HepG2 (cell line): ENCODE data around the gene MYO10. TPM values are rescaled to one million over a fixed set of nuclear protein-coding genes. Genes with fewer than 3 reads are reported as not detected.

Experiments used
- ATAC-seq: fragments of 200-7000 bp; cut with Tn5 transposase; 3 replicates; pipeline ENCODE4 v1.9.1; 2020; ENCODE audit warnings: mild to moderate bottlenecking, moderate library complexity
- BruUV-seq: library from RNA; stranded (reverse); fragments of 400-500 nt; replicated peaks from 2 replicates; lab custom pipeline; 2021; lab: Mats Ljungman, UMichigan
- CTCF ChIA-PET: fragments of 300-600 bp; formaldehyde crosslinking; extraction: SDS; loops from one replicate; lab custom pipeline; 2021; ENCODE audit warnings: low total read pairs, inconsistent platforms, low intra/inter-chr PET ratio; lab: Yijun Ruan, JAX
- POLR2A ChIA-PET: fragments of 350-600 bp; sonication (Branson Sonifier 250); formaldehyde crosslinking; loops from one replicate; lab custom pipeline; 2020; ENCODE audit warnings: antibody characterized with exemption, inconsistent platforms; lab: Yijun Ruan, JAX
- DNase-seq: peaks from one replicate; pipeline ENCODE4 v3.0.0-alpha.2; 2015; ENCODE audit warnings: low spot score
- FAIRE-seq: peaks from 3 replicates; lab custom pipeline; 2011; peaks lifted over from hg19 to GRCh38; lab: Jason Lieb, UNC
- H2AFZ ChIP-seq: one replicate; pipeline ENCODE4 v1.6.1; 2011; ENCODE audit warnings: low read length, inconsistent platforms
- H3K27ac ChIP-seq: fragments of 300-600 bp; 3 replicates; pipeline ENCODE4 v1.8.0; 2011; ENCODE audit warnings: mixed run types, mild to moderate bottlenecking, mixed read lengths, low read length, inconsistent platforms; ENCODE audit not compliant: insufficient read depth; ENCODE audit errors: extremely low read length
- H3K27me3 ChIP-seq, 2 experiments: fragments of 200-600 bp in 1 of 2; 2 replicates in 1 of 2; 3 replicates in 1 of 2; pipeline versions ENCODE4 v1.6.0 to v1.8.0; 2011; ENCODE audit warnings: low read length in 2 of 2, mild to moderate bottlenecking in 2 of 2, moderate library complexity in 2 of 2, inconsistent platforms in 1 of 2; ENCODE audit not compliant: insufficient read depth in 2 of 2, control insufficient read depth in 1 of 2
- H3K36me3 ChIP-seq, 2 experiments: fragments of 200-600 bp in 1 of 2; replicated peaks in 1 of 2; 2 replicates in 1 of 2; 3 replicates in 1 of 2; pipeline versions ENCODE4 v1.5.1 to v1.8.0; 2011; ENCODE audit warnings: low read length in 2 of 2, inconsistent platforms in 1 of 2; ENCODE audit not compliant: insufficient read depth in 2 of 2, control insufficient read depth in 1 of 2
- H3K4me1 ChIP-seq: 2 replicates; pipeline ENCODE4 v1.5.1; 2012; ENCODE audit warnings: low read length, inconsistent platforms; ENCODE audit not compliant: insufficient read depth
- H3K4me2 ChIP-seq: 2 replicates; pipeline ENCODE4 v1.6.0; 2011; ENCODE audit warnings: low read depth, low read length, inconsistent platforms
- H3K4me3 ChIP-seq, 3 experiments: fragments of 200-600 bp in 1 of 3; sonication (generic), shearing (Covaris generic) in 1 of 3; replicated peaks in 1 of 3; 2 replicates each; pipeline ENCODE4 v1.5.1; 2011 to 2016; ENCODE audit warnings: low read length in 3 of 3, inconsistent platforms in 2 of 3, low read depth in 2 of 3, mild to moderate bottlenecking in 2 of 3, control low read depth in 1 of 3, mixed read lengths in 1 of 3; ENCODE audit not compliant: insufficient read depth in 1 of 3
- H3K79me2 ChIP-seq: one replicate; pipeline ENCODE4 v1.6.1; 2011; ENCODE audit warnings: low read length, inconsistent platforms; ENCODE audit not compliant: insufficient read depth
- H3K9ac ChIP-seq: 2 replicates; pipeline ENCODE4 v1.6.0; 2011; ENCODE audit warnings: mild to moderate bottlenecking, low read depth, low read length, inconsistent platforms; ENCODE audit not compliant: insufficient read depth
- H3K9me3 ChIP-seq: 2 replicates; pipeline ENCODE4 v1.5.1; 2012; ENCODE audit warnings: mild to moderate bottlenecking, low read length
- H4K20me1 ChIP-seq: 2 replicates; pipeline ENCODE4 v1.6.0; 2011; ENCODE audit warnings: inconsistent platforms, mild to moderate bottlenecking, low read length, moderate library complexity; ENCODE audit not compliant: insufficient read depth
- DR1 ChIP-seq: sonication (generic); formaldehyde crosslinking; IDR thresholded peaks from 2 replicates; pipeline ENCODE4 v1.8.0; 2021; ENCODE audit warnings: mild to moderate bottlenecking, missing genetic modification reagents, inconsistent platforms
- ELF1 ChIP-seq: sonication (generic); formaldehyde crosslinking; IDR thresholded peaks from 2 replicates; pipeline ENCODE4 v1.4.0; 2020; ENCODE audit warnings: missing genetic modification reagents
- FOXA1 ChIP-seq, 2 experiments: fragments of 450-650 bp in 1 of 2; sonication (generic) in 1 of 2; formaldehyde crosslinking in 1 of 2; IDR thresholded peaks; 2 replicates each; pipeline versions ENCODE4 v1.4.0 to v1.6.1; 2016 to 2020; ENCODE audit warnings: missing genetic modification reagents in 1 of 2
- KAT8 ChIP-seq: IDR thresholded peaks from 2 replicates; pipeline ENCODE4 v1.6.1; 2016; ENCODE audit warnings: missing genetic modification reagents, missing compliant biosample characterization
- SAP130 ChIP-seq: IDR thresholded peaks from 2 replicates; pipeline ENCODE4 v1.6.1; 2016; ENCODE audit warnings: low read depth
- SMC3 ChIP-seq: IDR thresholded peaks from 2 replicates; pipeline ENCODE4 v1.6.1; 2011; ENCODE audit warnings: low read length, improper control_type of control experiment
- SNAPC5 ChIP-seq: sonication (generic); formaldehyde crosslinking; IDR thresholded peaks from 2 replicates; pipeline ENCODE4 v1.8.1; 2023; ENCODE audit warnings: mild to moderate bottlenecking, missing genetic modification reagents, borderline replicate concordance
- TIGD3 ChIP-seq: sonication (generic); formaldehyde crosslinking; IDR thresholded peaks from 2 replicates; pipeline ENCODE4 v1.5.1; 2020; ENCODE audit warnings: mild to moderate bottlenecking, missing genetic modification reagents, borderline replicate concordance
- ZNF607 ChIP-seq: sonication (generic); formaldehyde crosslinking; IDR thresholded peaks from 2 replicates; pipeline ENCODE4 v1.5.1; 2020; ENCODE audit warnings: missing genetic modification reagents, mild to moderate bottlenecking, borderline replicate concordance
- ZNF740 ChIP-seq: sonication (generic); formaldehyde crosslinking; IDR thresholded peaks from 2 replicates; pipeline ENCODE4 v1.4.0; 2020; ENCODE audit warnings: missing genetic modification reagents
- WGBS: methylation state at CpG from one replicate; pipeline ENCODE4 v1.1.6; 2017; ENCODE audit warnings: low lambda C conversion rate; 5-methylcytosine and 5-hydroxymethylcytosine counted together
- in situ Hi-C: cut with HindIII; loops from 2 replicates; pipeline ENCODE4 v1.10.0; 2017; ENCODE audit warnings: low pct_unique_long_range_greater_than_20kb; ENCODE audit not compliant: extremely low pct_ligation_motif_present
- intact Hi-C: fragments of 100-400 bp; cut with micrococcal nuclease; formaldehyde crosslinking; loops from one replicate; pipeline ENCODE4 v1.10.0; 2022; ENCODE audit not compliant: unreplicated experiment
- polyA plus RNA-seq, 8 experiments: library from polyadenylated mRNA; depleted of rRNA in 3 of 8; stranded (reverse) in 7 of 8; unstranded in 1 of 8; fragments of >200 nt; fragmentation: Illumina TruSeq in 4 of 8; extraction: Trizol in 4 of 8; gene quantifications; 2 replicates each; pipeline versions ENCODE4 v1.2.1 to v1.2.3, GENCODE V29; 2011 to 2016; ENCODE audit warnings: low read depth in 4 of 8, missing spikeins in 1 of 8, mixed read lengths in 1 of 8; ENCODE audit not compliant: insufficient read depth in 1 of 8
- total RNA-seq, 5 experiments: library from RNA; depleted of rRNA; stranded (reverse); fragments of >200 nt; fragmentation: Illumina TruSeq; extraction: Trizol; gene quantifications; 2 replicates each; pipeline ENCODE4 v1.2.3, GENCODE V29; 2016; ENCODE audit warnings: low read depth in 1 of 5
- TF ChIP-seq, protein P1 (sequence below): IDR thresholded peaks from 2 replicates; pipeline ENCODE4 v1.4.0; 2020; ENCODE audit warnings: mild to moderate bottlenecking, missing genetic modification reagents
- TF ChIP-seq, protein P2 (sequence below): sonication (generic); formaldehyde crosslinking; IDR thresholded peaks from 2 replicates; pipeline ENCODE4 v1.9.0; 2021; ENCODE audit warnings: missing genetic modification reagents, mild to moderate bottlenecking, borderline replicate concordance
- TF ChIP-seq, protein P3 (sequence below): sonication (generic); formaldehyde crosslinking; IDR thresholded peaks from 2 replicates; pipeline ENCODE4 v1.4.0; 2020; ENCODE audit warnings: missing genetic modification reagents
- TF ChIP-seq, protein P4 (sequence below): sonication (generic); formaldehyde crosslinking; IDR thresholded peaks from 2 replicates; pipeline ENCODE4 v1.8.0; 2022; ENCODE audit warnings: missing genetic modification reagents, mild to moderate bottlenecking, inconsistent platforms, borderline replicate concordance

Gene MYO10
- total and polyA plus RNA-seq, 2 of the 13 experiments (the other 11 are each of a cell fraction or from before 2014, with no cell fraction given): 4.5 to 14.0 TPM

DNA sequence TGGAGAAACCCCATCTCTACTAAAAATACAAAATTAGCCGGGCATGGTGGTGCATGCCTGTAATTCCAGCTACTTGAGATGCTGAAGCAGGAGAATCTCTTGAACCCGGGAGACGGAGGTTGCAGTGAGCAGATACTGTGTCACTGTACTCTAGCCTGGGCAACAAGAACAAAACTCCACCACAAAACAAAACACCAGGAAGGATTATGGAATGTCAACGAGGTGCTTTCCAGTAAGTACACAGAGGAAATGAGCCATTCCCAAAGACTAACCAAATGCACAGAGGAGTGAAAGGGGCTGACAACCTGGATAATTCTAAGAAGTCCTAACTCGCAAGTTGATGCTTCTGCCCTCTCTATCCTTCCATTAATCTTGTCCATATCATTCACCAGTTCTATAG lies 193.2 kb downstream of the MYO10 start:
- Histone ChIP-seq H3K36me3 (no peaks in the 10 kb centered on the region), H3K79me2 (no peaks in the 10 kb centered on the region), H3K27me3 (no peaks in the 10 kb centered on the region; a peak in 1 of 5 replicates), H3K27ac (peak overlapping the region; percentile 14), H3K9ac (no peak overlapping the region), H3K9me3 (no peaks in the 10 kb centered on the region), H3K4me2 (peak overlapping the region; percentile 34), H3K4me3 (no peak overlapping the region), H3K4me1 (peaks cover 67% of the 10 kb centered on the region), H4K20me1 (no peaks in the 10 kb centered on the region), H2AFZ (no peak overlapping the region)
- in situ Hi-C loops (no loop called here), intact Hi-C loops (no loop called here)
- DNase-seq: peak; percentile 45
- no peak for FAIRE-seq
- POLR2A ChIA-PET: interaction anchor here (1.1 kb wide), 1 partner anchor 15 kb away, joined by 3 read pairs; no protein-coding TSS in a partner anchor
- 74% methylated on average over 5 of the region's 5 CpGs for WGBS
- CTCF ChIA-PET: no interaction called here
- no TSS peak for BruUV-seq
- peak; percentile 12; the same call in 1 of the 3 replicates for ATAC-seq
- TF ChIP-seq KAT8 (CRISPR knock-in tag) (no peak), DR1 (CRISPR knock-in tag) (no peak), FOXA1 (IDR thresholded peaks at IDR 0.05) (no peak), FOXA1 (CRISPR knock-in tag; IDR thresholded peaks at IDR 0.05) (peak; percentile 62), SNAPC5 (CRISPR knock-in tag) (no peak), SAP130 (CRISPR knock-in tag) (peak; percentile 42; the same call in 1 of the 2 replicates), ZNF607 (CRISPR knock-in tag) (no peak), TIGD3 (CRISPR knock-in tag) (no peak), ELF1 (CRISPR knock-in tag) (no peak), SMC3 (no peak), ZNF740 (CRISPR knock-in tag) (no peak)
- TF ChIP-seq, protein P1, sequence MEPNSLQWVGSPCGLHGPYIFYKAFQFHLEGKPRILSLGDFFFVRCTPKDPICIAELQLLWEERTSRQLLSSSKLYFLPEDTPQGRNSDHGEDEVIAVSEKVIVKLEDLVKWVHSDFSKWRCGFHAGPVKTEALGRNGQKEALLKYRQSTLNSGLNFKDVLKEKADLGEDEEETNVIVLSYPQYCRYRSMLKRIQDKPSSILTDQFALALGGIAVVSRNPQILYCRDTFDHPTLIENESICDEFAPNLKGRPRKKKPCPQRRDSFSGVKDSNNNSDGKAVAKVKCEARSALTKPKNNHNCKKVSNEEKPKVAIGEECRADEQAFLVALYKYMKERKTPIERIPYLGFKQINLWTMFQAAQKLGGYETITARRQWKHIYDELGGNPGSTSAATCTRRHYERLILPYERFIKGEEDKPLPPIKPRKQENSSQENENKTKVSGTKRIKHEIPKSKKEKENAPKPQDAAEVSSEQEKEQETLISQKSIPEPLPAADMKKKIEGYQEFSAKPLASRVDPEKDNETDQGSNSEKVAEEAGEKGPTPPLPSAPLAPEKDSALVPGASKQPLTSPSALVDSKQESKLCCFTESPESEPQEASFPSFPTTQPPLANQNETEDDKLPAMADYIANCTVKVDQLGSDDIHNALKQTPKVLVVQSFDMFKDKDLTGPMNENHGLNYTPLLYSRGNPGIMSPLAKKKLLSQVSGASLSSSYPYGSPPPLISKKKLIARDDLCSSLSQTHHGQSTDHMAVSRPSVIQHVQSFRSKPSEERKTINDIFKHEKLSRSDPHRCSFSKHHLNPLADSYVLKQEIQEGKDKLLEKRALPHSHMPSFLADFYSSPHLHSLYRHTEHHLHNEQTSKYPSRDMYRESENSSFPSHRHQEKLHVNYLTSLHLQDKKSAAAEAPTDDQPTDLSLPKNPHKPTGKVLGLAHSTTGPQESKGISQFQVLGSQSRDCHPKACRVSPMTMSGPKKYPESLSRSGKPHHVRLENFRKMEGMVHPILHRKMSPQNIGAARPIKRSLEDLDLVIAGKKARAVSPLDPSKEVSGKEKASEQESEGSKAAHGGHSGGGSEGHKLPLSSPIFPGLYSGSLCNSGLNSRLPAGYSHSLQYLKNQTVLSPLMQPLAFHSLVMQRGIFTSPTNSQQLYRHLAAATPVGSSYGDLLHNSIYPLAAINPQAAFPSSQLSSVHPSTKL (CRISPR knock-in tag): peak; percentile 47; the same call in 1 of the 2 replicates
- TF ChIP-seq, protein P2, sequence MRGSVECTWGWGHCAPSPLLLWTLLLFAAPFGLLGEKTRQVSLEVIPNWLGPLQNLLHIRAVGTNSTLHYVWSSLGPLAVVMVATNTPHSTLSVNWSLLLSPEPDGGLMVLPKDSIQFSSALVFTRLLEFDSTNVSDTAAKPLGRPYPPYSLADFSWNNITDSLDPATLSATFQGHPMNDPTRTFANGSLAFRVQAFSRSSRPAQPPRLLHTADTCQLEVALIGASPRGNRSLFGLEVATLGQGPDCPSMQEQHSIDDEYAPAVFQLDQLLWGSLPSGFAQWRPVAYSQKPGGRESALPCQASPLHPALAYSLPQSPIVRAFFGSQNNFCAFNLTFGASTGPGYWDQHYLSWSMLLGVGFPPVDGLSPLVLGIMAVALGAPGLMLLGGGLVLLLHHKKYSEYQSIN: no peak
- TF ChIP-seq, protein P3, sequence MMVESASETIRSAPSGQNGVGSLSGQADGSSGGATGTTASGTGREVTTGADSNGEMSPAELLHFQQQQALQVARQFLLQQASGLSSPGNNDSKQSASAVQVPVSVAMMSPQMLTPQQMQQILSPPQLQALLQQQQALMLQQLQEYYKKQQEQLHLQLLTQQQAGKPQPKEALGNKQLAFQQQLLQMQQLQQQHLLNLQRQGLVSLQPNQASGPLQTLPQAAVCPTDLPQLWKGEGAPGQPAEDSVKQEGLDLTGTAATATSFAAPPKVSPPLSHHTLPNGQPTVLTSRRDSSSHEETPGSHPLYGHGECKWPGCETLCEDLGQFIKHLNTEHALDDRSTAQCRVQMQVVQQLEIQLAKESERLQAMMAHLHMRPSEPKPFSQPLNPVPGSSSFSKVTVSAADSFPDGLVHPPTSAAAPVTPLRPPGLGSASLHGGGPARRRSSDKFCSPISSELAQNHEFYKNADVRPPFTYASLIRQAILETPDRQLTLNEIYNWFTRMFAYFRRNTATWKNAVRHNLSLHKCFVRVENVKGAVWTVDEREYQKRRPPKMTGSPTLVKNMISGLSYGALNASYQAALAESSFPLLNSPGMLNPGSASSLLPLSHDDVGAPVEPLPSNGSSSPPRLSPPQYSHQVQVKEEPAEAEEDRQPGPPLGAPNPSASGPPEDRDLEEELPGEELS (CRISPR knock-in tag): peak; percentile 26; the same call in 1 of the 2 replicates
- TF ChIP-seq, protein P4, sequence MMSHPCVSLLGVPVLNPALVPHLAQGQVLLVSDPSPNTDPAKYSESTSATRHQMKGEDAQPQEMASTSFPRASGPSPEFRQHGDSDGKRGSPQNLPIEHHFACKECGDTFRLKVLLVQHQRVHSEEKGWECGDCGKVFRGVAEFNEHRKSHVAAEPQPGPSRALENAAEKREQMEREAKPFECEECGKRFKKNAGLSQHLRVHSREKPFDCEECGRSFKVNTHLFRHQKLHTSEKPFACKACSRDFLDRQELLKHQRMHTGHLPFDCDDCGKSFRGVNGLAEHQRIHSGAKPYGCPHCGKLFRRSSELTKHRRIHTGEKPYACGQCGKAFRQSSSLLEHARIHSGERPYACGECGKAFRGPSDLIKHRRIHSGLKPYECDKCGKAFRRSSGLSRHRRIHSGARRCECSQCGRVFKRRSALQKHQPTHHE (CRISPR knock-in tag): no peak
